GM19372 (cell line): ENCODE data around the gene POFUT2.

Source experiments
- ATAC-seq: cut with Tn5 transposase; IDR thresholded peaks from one replicate; pipeline ENCODE4 v1.9.1; 2021; ENCODE audit warnings: mild to moderate bottlenecking, low read depth, moderate library complexity; ENCODE audit not compliant: unreplicated experiment

The POFUT2 gene

DNA sequence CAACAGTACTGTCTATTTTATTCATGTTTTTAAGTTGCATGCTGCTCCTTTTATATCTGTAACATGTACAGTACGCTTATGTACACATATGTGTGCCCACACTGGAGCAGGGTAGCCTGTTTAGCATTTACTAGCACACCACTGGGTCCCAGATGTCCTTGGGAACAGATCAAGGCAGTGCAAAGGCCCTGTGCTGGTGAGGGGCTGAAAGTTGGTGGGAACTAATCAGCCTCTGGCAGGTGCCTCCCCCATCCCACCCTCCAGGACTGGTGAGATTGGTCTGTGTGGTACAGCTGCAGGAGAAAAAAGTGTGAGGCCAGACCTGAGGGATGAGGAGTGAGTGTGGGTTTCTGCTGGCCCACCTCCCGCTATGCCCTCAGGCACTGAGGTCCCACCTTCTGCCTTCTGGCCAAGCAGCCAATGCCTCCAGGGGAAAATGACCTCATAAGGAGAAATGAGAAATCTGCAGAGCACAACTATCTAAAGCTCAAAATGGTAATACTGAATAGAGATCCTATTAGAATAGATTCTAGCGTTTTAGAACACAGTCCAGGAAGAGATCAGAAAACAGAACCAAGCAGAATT is 58.9 kb downstream of the POFUT2 start:
- no peak for ATAC-seq

GRCh38 chr21:45228171-45228641 is 59.5 kb downstream of the POFUT2 start:
- ATAC-seq, result no peak

DNA sequence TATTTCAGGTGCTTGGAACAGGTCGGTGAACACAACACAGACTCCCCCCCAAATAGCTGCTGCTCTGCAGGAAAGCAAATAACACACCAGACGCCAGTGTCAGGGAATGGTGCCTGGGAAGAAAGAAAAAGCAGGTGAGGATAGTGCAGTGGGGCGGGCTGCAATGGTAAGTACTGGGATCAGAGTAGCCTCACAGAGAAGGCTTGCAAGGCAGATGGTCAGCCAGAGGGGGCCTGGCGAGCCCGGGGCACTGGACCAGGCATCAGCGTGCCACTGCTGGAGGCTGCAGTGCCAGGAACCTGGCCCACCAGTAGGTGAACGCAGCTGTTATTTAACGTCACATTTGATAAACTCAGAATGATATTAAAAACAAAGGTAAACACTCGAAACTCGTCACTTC is 60.0 kb downstream of the POFUT2 start:
- no peak for ATAC-seq

DNA sequence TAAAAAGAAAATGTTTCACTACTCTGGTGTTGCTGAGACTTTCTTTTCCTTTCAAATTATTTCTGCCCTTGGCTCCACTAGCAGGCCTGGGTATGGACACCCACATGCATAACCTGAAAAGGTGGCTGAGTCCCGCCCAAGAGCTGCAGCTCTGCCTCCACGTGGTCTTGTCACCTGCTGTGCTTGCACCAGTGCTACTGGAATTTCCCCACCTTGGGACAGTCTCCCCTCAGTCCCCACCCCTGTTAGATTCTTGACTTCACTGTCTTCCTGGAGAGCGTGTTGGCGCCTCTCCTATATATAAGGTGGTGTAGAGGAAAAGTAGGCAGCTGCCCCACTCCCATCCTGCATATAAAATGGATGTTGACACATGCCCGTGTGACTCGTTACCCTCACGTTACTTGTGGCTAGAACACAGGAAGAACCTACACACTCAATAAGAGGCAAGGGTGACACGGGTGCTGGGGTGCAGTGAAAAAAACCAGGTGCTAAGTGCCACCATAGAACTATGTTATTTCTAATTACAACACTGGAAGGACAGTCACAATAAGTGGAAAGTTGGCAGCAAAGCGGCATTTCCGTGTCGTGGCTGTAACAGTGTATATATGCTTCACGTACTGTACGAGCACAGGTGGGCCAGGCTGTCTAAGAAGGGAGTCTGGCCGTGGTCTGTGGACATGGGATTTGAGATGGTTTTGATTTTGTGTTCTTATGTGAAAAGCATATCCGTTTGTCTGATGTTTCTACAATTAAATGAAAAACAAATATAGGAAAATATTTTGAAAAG is 61.0 kb downstream of the POFUT2 start:
- ATAC-seq, result no peak

- ATAC-seq, result no peak
Observed at GRCh38 chr21:45225741-45226327, 61.9 kb downstream of the POFUT2 start.

DNA sequence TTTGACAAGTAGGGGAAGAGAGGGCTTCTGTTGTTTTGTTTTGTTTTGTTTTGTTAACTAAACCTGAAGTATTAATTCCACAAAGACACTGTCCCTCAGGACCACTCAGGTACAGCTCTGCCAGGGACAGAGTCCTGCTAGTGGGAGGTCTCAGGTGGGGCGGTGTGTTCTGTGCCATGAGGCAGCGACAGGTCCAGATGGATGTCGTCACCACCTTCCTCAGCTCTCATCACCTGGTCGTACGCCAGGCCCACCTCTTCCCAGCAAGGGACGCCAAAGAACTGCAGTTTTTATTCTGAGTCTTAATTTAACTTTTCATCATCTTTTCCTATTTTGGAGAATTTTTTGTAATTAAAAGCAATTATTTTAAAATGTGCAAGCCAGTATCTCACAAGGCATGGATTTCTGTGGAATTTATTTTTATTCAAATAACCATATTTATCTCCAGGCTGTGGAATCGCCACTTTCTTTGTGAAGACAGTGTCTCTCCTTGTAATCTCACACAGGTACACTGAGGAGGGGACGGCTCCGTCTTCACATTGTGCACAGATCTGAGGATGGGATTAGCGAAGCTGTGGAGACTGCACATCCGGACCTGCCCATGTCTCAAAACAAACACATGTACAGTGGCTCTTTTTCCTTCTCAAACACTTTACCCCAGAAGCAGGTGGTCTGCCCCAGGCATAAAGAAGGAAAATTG is 62.5 kb downstream of the POFUT2 start:
- ATAC-seq, result no peak

DNA sequence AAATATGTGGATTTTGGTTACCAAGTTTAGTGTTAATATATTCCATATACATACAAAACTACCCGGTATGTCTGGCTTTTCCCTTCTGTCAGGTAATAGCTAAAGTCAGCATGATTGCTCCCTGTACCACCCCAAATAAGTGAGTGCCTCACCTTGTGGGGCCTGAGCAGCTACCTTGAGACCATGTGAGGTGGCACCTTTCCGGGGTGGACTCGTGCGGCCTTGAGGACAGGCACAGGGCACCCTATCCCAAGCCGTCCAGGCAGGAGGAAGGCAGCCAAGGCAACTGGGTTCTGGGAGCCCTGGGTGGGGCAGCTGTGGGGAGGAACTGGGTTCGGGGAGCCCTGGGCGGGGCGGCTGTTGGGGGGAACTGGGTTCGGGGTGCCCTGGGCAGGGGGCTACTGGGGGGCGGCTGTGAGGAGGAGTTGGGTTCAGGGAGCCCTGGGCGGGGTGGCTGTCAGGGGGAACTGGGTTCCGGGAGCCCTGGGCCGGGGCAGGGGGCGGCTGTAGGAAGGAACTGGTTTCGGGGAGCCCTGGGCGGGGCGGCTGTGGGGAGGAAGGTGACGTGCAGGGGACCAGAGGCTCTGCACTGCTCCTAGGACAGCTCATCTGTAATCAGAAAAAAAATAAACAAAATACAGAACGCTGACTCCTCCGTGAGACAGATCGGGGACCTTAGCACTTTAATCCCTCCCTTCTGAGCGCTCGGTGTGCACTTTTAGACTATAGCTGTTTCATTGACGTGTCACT is 63.3 kb downstream of the POFUT2 start:
- no peak for ATAC-seq

DNA sequence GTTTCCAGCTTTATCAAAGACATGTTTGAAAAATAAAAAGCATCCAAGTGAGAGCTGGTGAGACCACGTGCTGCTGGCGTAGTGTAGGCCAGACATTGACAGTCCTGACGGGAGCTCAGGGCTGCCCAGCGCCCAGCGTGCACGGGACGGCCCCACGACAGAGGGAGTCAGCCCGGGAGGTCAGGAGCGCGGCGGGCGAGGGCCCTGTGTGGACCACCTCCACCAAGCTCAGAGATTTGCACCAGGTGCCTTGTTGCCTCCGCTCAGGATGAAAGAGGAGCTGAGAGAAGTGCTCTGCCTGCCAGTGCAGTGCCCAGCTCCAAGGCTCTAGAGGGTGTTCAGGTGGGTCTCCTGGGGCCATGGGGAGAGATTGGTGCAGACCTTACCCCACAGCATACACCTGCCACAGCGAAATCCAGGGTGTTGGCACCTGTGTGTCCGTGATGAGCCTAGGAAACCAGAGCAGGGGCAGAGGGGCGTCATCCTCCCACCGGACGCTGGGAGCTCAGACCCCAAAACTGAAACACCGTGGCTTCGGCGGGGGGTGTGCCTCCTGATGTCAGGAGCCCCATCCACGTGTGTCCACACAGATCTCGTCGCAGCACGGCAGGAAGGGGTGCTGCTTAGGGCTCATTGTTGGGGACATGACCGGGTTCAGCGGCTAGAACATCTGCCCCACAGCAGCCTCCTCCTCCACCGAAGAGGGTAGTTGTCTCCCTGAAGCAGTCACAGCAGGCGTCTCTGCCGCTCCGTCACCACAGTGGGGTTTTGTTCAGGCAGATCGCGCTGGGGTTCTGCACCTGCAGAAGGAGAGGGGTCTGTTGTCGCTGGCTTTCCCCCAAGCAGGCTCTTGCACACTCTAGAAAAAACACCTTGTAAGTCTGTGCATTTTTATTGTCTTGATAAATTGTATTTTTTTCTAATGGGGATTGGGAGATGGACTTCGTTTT is 64.2 kb downstream of the POFUT2 start:
- no peak for ATAC-seq

GRCh38 chr21:45222001-45222400 is 65.7 kb downstream of the POFUT2 start:
- ATAC-seq, result no peak

DNA sequence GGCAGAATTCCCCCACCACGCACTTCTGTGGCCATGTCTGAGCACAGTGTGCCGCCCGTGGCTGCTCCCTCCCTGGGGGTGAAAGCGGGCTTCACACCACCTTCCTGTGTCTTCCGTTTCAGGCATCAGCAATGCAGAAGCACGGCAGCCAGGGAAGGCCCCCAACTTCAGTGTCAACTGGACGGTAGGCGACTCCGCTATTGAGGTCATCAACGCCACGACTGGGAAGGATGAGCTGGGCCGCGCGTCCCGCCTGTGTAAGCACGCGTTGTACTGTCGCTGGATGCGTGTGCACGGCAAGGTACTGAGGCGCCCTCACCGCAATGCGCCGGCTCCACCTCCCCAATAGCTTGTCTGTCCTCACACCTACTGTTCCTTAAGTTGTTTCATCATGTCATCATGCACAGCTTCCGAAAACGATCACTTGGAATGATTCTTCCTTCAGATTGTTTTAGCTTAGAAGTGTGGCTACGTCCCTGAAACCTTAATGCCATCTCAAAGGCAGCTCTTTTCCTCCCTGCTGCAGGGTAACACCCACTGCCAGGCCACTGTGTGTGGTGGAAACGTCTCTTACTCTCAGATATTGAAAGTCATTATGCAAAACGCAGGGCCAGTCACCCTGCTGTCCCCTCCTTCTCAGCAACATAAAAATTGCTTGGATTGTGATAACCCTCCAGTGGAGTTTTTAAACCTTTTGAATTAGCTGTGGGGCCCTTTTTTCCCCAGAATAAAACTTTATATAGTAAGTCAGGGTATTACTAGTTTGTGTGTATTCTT is 66.8 kb downstream of the POFUT2 start:
- ATAC-seq, result no peak

DNA sequence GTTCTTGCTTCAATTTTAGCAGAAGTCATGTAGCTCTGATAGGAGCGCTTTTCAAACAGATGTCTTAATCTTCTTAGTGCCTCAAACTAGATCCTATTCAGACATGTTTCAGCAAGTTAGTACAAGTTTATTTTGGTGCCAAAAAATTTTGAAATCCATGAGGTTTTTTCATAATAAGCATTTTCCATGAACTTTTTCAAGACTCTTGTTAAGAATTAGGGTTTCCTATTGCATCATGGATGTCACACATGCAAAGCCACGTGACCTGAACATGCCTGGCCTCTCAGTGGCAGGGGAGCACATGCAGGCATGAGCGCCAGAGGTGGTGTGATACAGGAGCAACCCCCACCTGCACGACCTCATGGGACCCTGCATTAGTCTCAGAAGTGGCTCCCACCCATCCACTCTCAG is 67.6 kb downstream of the POFUT2 start:
- no peak for ATAC-seq

DNA sequence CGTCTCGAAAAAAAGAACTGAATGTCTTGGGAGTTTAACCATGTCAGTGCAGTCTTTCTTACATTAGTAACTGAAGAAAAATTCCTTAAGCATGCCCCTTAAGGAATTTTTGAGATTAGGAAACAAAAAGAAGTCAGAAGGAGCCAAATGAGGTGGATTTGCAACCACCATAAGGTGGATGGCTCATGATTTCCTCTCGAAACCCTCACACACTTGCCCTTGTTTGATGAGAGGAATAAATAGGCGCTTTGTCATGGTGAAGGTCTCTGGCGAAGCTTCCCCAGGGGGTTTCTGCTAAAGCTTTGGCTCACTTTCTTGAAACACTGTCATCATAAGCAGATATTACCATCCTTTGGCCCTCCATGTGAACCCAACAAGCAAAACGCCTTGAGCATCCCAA is 68.2 kb downstream of the POFUT2 start:
- no peak for ATAC-seq

- ATAC-seq, result no peak
Observed at GRCh38 chr21:45217010-45217409, 70.7 kb downstream of the POFUT2 start.

- no peak for ATAC-seq
Observed at GRCh38 chr21:45215213-45215612, 72.5 kb downstream of the POFUT2 start.
